GM12864 (cell line): ENCODE data around the gene PODNL1.
"Not testable (repeated sequence)": the region's sequence is repeated elsewhere in the genome, so short reads cannot be mapped to it uniquely, and the experiment has no call there.

Experiments
- DNase-seq: peaks from one replicate; pipeline ENCODE4 v3.0.0-alpha.2; 2011; ENCODE audit warnings: low read depth
- H3K4me3 ChIP-seq: 2 replicates; pipeline ENCODE4 v1.5.1; 2011; ENCODE audit warnings: mild to moderate bottlenecking, low read depth, low read length, control low read depth
- TF ChIP-seq, protein P1 (sequence below): IDR thresholded peaks from 2 replicates; pipeline ENCODE4 v1.5.1; 2011; ENCODE audit warnings: low read depth, mild to moderate bottlenecking, moderate library complexity, low read length, control low read depth, inconsistent platforms; ENCODE audit errors: missing control alignments

The PODNL1 gene

DNA sequence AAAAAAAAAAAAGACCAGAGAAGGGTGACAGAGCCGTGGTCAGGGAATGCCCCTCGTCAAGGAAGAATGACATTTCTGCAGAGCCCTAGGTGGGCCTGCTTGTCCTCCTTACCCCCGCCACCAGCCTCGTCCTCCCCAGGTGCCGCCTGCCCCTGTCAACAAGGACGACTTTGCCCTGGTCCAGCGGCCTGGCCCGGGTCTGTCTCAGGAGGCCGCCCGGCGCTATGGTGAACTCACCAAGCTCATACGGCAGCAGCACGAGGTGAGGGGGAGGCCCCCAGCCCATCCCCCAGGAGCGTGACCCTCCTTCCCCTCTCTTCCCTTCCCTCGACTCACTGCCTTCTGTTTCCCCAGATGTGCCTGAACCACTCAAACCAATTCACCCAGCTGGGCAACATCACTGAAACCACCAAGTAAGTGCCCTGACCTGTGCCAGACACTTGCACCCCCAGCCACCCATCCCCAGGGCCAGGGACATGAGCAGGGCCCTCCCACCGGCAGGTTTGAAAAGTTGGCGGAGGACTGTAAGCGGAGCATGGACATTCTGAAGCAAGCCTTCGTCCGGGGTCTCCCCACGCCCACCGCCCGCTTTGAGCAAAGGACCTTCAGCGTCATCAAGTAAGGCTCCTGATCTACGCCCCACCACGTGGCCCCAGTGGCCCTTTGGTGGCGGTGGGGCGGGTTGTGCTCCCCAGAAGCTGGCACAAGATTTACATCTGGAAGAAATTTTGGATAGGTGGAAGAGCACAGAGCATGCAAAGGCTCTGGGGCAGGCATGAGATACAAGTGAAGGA lies 14.8 kb downstream of the PODNL1 start:
- no peak for DNase-seq
- no peak overlapping the region for H3K4me3 ChIP-seq
- TF ChIP-seq, protein P1, sequence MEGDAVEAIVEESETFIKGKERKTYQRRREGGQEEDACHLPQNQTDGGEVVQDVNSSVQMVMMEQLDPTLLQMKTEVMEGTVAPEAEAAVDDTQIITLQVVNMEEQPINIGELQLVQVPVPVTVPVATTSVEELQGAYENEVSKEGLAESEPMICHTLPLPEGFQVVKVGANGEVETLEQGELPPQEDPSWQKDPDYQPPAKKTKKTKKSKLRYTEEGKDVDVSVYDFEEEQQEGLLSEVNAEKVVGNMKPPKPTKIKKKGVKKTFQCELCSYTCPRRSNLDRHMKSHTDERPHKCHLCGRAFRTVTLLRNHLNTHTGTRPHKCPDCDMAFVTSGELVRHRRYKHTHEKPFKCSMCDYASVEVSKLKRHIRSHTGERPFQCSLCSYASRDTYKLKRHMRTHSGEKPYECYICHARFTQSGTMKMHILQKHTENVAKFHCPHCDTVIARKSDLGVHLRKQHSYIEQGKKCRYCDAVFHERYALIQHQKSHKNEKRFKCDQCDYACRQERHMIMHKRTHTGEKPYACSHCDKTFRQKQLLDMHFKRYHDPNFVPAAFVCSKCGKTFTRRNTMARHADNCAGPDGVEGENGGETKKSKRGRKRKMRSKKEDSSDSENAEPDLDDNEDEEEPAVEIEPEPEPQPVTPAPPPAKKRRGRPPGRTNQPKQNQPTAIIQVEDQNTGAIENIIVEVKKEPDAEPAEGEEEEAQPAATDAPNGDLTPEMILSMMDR: no peak

DNA sequence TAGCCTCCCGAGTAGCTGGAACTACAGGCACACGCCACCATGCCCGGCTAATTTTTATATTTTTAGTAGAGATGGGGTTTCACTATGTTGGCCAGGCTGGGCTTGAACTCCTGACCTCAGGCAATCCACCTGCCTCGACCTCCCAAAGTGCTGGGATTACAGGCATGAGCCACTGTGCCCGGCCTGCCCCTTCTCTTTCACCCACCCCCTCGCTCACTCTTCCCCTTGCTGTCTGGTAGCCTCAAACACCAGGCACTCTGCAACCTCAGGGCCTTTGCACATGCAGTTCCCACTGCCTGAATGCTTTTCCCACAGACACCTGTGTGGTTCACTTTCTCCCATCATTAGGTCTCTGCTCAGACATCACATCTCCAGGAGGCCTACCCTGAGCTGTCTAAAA lies 16.1 kb downstream of the PODNL1 start:
- DNase-seq, H3K4me3 ChIP-seq: not testable (repeated sequence)

DNA sequence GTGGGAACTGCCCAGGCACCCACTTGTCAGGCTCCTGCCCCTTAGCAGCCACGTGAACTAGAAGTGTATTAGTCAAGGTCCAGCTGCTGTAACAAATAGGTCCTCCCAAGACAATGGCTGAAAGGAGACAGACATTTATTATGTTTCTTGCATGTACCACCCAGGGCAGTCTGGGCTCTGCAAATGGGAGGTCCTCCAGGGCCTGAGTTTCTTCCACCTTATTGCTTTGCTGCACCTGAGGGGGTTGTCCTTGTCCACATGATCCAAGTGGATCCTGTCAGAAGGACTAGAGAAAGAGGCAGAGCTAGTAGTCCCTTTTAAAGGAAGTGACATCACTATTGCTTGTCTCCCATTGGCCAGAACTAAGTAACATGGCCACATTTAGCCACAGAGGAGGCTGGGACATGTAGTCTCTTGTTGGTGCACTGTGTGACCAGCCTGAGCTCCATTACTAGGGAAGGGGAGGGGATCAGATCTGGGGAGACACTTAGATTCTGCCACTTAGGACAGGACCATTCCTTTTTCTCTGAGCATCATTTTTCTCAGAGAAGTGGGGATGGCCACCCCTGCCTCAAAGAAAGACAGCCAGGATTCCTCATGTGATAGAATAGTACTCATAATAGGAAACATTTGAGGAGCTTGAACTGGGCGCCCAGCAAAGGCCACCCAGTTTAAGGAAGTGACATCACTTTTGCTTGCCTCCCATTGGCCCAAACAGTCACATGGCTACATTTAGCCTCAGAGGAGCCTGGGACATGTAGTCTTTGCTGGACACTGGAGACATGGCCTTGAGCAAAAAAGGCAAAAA lies 17.1 kb downstream of the PODNL1 start:
- DNase-seq: peak; percentile 33
- TF ChIP-seq, protein P1: no peak
- no peak overlapping the region for H3K4me3 ChIP-seq

DNA sequence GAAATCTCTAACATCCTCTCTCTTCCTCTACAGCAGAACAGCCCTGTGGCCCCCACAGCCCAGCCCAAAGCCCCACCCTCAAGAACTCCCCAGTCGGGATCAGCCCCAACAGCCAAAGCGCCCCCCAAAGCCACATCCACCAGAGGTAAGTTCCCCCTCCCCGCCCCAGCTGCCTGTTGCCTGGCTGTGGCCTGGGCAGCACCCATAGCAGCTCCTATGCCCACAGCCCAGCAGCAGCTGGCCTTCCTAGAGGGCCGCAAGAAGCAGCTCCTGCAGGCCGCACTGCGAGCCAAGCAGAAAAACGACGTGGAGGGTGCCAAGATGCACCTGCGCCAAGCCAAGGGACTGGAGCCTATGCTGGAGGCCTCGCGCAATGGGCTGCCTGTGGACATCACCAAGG lies 17.7 kb downstream of the PODNL1 start:
- no peak for DNase-seq
- no peak overlapping the region for H3K4me3 ChIP-seq
- TF ChIP-seq, protein P1: no peak

DNA sequence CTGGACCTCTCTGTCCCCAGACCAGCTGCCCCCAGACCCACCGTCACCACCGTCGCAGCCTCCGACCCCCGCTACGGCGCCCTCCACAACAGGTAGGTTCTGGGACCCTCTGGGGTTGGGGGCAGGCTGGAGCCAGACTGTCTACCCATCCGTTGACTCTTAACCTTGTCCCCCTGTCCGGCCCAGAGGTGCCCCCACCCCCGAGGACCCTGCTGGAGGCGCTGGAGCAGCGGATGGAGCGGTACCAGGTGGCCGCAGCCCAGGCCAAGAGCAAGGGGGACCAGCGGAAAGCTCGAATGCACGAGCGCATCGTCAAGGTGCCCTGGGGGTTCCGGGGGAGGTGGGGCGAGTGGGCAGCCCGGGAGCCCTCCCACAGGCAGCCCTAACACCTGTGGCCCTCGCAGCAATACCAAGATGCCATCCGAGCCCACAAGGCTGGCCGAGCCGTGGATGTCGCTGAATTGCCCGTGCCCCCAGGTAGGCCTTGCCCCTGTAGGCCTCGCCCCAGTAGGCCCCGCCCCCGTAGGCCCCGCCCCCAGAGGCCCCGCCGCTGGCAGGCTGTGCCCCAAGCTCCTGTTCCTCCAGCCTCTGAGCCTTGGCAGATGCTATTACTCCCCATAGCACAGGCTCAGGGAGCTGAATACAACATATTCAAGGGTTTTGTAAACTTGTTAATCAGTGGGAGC lies 19.3 kb downstream of the PODNL1 start:
- no peak for DNase-seq
- TF ChIP-seq, protein P1: no peak
- no peak overlapping the region for H3K4me3 ChIP-seq

DNA sequence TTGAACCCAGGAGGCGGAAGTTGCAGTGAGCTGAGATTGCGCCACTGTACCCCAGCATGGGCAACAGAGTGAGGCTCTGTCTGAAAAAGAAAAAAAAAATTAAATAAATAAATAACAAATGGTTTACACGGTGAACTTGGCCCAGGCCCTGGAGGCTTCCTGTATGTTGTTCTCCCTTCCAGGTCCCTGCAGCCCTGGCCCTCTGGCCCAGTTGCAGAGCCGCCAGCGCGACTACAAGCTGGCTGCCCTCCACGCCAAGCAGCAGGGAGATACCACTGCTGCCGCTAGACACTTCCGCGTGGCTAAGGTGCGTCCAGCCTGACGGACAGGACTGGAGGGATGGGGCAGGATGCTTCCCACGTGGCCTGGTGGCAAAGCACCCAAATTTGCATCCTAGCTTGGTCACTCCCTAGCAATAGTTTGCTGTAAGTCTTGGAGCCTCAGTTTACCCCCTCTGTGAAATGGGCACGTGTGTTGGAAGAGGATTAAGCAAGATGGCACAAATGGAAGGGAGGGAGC lies 20.3 kb downstream of the PODNL1 start:
- TF ChIP-seq, protein P1: no peak
- no peak for DNase-seq

DNA sequence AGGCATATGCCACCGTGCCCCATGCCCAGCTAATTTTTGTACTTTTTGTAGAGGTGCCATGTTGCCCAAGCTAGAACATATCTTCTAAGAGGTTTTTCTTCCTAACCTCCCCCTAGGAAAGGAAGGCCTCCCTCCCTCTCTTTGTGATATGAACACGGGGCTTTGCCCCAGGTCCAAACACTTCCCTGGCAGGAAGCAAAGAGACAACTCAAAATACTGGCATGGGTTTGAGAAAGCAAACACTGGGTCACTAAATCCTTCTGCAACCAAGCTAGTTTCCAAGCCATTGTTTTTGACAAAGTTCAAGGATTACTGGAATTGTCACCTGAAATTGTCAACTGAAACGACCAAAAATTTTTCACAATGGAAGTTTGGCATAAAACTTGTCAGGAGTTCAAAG lies 23.4 kb downstream of the PODNL1 start:
- no peak for DNase-seq
- TF ChIP-seq, protein P1: no peak
- no peak overlapping the region for H3K4me3 ChIP-seq

More for the DNA sequence above, 20.3 kb downstream of the PODNL1 start:
- no peak overlapping the region for H3K4me3 ChIP-seq
